Neuronal stem cell (in vitro differentiated cells): ENCODE results near the gene FAM3D.

Experiments
- DNase-seq: peaks from one replicate; pipeline ENCODE4 v3.0.0-alpha.2; 2013; ENCODE audit warnings: low spot score
- H2AFZ ChIP-seq: one replicate; pipeline ENCODE4 v1.6.1; 2013; ENCODE audit warnings: mild to moderate bottlenecking, low read length, inconsistent platforms
- H2AK5ac ChIP-seq: 2 replicates; pipeline ENCODE4 v1.6.1; 2013; ENCODE audit warnings: low read depth, mild to moderate bottlenecking, inconsistent platforms, low read length, moderate library complexity, mixed read lengths
- H2BK120ac ChIP-seq: 2 replicates; pipeline ENCODE4 v1.6.1; 2013; ENCODE audit warnings: low read depth, mild to moderate bottlenecking, inconsistent platforms, low read length, moderate library complexity, mixed read lengths
- H2BK12ac ChIP-seq: one replicate; pipeline ENCODE4 v1.6.1; 2013; ENCODE audit warnings: low read length, inconsistent platforms
- H2BK15ac ChIP-seq: 2 replicates; pipeline ENCODE4 v1.6.1; 2013; ENCODE audit warnings: mild to moderate bottlenecking, low read length, inconsistent platforms, mixed read lengths
- H2BK5ac ChIP-seq: one replicate; pipeline ENCODE4 v1.6.1; 2013; ENCODE audit warnings: inconsistent platforms, mild to moderate bottlenecking, low read length, moderate library complexity
- H3K14ac ChIP-seq: one replicate; pipeline ENCODE4 v1.6.1; 2013; ENCODE audit warnings: low read length, inconsistent platforms
- H3K18ac ChIP-seq: 2 replicates; pipeline ENCODE4 v1.6.1; 2013; ENCODE audit warnings: low read length, inconsistent platforms
- H3K23ac ChIP-seq: 2 replicates; pipeline ENCODE4 v1.6.1; 2013; ENCODE audit warnings: low read depth, mild to moderate bottlenecking, mixed read lengths, low read length, inconsistent platforms; ENCODE audit not compliant: poor library complexity
- H3K27ac ChIP-seq: replicated peaks from 3 replicates; pipeline ENCODE4 v1.5.1; 2013; ENCODE audit warnings: low read length, inconsistent platforms
- H3K27me3 ChIP-seq, 3 experiments: 2 replicates each; pipeline ENCODE4 v1.6.1; 2013; ENCODE audit warnings: low read length in 3 of 3, mild to moderate bottlenecking in 2 of 3, inconsistent platforms in 1 of 3, low read depth in 1 of 3, mixed read lengths in 1 of 3, moderate library complexity in 1 of 3; ENCODE audit not compliant: control insufficient read depth in 3 of 3, insufficient read depth in 3 of 3
- H3K36me3 ChIP-seq, 2 donors: replicated peaks in 1 of 2; 2 replicates each; pipeline ENCODE4 v1.6.1; 2013; ENCODE audit warnings: low read length in 2 of 2; ENCODE audit not compliant: control insufficient read depth in 2 of 2, insufficient read depth in 2 of 2
- H3K4ac ChIP-seq: 2 replicates; pipeline ENCODE4 v1.6.1; 2013; ENCODE audit warnings: inconsistent platforms, mild to moderate bottlenecking, low read length, moderate library complexity
- H3K4me1 ChIP-seq, 2 donors: 1 replicate in 1 of 2; 2 replicates in 1 of 2; pipeline ENCODE4 v1.6.1; 2013; ENCODE audit warnings: low read length in 2 of 2, low read depth in 1 of 2; ENCODE audit not compliant: control insufficient read depth in 2 of 2, insufficient read depth in 1 of 2
- H3K4me2 ChIP-seq: one replicate; pipeline ENCODE4 v1.6.1; 2013; ENCODE audit warnings: mild to moderate bottlenecking, low read length, inconsistent platforms; ENCODE audit not compliant: insufficient read depth, poor library complexity, severe bottlenecking
- H3K4me3 ChIP-seq, 2 donors: 2 replicates each; pipeline ENCODE4 v1.5.1; 2013; ENCODE audit warnings: low read length in 2 of 2, mild to moderate bottlenecking in 2 of 2, inconsistent platforms in 1 of 2, moderate library complexity in 1 of 2
- H3K79me1 ChIP-seq: one replicate; pipeline ENCODE4 v1.6.1; 2013; ENCODE audit warnings: low read depth, mild to moderate bottlenecking, inconsistent platforms, low read length, moderate library complexity
- H3K9ac ChIP-seq: one replicate; pipeline ENCODE4 v1.6.1; 2013; ENCODE audit warnings: mild to moderate bottlenecking, low read depth, low read length, inconsistent platforms; ENCODE audit not compliant: poor library complexity
- H3K9me3 ChIP-seq, 2 donors: replicated peaks in 1 of 2; 2 replicates each; pipeline versions ENCODE3 to v1.6.1; 2013; ENCODE audit warnings: low read length in 2 of 2, mild to moderate bottlenecking in 2 of 2, inconsistent platforms in 1 of 2, low read depth in 1 of 2, mixed read lengths in 1 of 2, moderate library complexity in 1 of 2; ENCODE audit not compliant: control insufficient read depth in 2 of 2, insufficient read depth in 1 of 2
- H4K8ac ChIP-seq: one replicate; pipeline ENCODE4 v1.6.1; 2013; ENCODE audit warnings: low read depth, mild to moderate bottlenecking, inconsistent platforms, low read length, moderate library complexity
- H4K91ac ChIP-seq: one replicate; pipeline ENCODE4 v1.6.1; 2013; ENCODE audit warnings: low read length, low read depth, mild to moderate bottlenecking, inconsistent platforms; ENCODE audit not compliant: poor library complexity
- WGBS, 2 donors: extraction: QIAGEN DNeasy Blood & Tissue Kit; methylation state at CpG; one replicate each; pipeline ENCODE4 v1.1.7; 2013; ENCODE audit warnings: missing lambda C conversion rate in 2 of 2, mixed read lengths in 1 of 2; ENCODE audit not compliant: insufficient read length in 2 of 2, insufficient replicate concordance in 1 of 2; ENCODE audit errors: extremely low coverage in 2 of 2; 5-methylcytosine and 5-hydroxymethylcytosine counted together

Gene FAM3D

DNA sequence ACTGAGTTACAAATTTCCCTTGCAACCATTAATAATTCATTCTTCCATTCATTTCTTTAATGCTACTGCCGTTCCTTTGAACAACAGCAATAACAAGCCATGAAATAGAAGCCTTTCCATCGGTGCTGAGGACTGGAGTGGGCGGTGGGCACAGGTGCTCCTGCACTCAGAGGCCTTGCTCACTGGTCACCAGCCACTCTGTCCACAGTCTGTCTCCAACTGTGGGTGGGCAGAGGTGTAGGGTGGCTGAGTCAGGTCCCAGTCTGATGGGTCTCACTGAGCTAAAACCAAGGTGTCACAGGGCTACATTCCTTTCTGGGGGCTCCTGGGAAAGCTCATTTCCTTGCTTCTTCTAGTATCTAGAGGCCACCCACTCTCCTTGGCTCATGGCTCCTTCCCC is 6.3 kb upstream of the FAM3D start:
- Histone ChIP-seq H2AFZ (no peak overlapping the region), H3K4me1 (no peaks in the 10 kb centered on the region), H3K79me1 (no peaks in the 10 kb centered on the region), H2BK12ac (no peak overlapping the region), H3K4me3 (no peak overlapping the region), H3K4ac (no peak overlapping the region), H3K4me2 (no peak overlapping the region), H2BK120ac (no peak overlapping the region), H3K9ac (no peak overlapping the region), H2BK15ac (no peak overlapping the region), H4K8ac (no peak overlapping the region), H3K9me3 (peaks cover 0 to 2% of the 10 kb centered on the region in 2 donors), H2AK5ac (no peak overlapping the region), H3K36me3 (no peaks in the 10 kb centered on the region), H3K14ac (no peak overlapping the region), H3K27ac (no peak overlapping the region), H4K91ac (no peak overlapping the region), H3K23ac (no peak overlapping the region), H3K27me3 (peaks cover 0 to 4% (median 0%) of the 10 kb centered on the region in 3 experiments), H3K18ac (no peak overlapping the region), H2BK5ac (no peak overlapping the region)
- no CpG with 5 or more reads among the region's 3 CpGs for WGBS, 2 donors
- no peak for DNase-seq

DNA sequence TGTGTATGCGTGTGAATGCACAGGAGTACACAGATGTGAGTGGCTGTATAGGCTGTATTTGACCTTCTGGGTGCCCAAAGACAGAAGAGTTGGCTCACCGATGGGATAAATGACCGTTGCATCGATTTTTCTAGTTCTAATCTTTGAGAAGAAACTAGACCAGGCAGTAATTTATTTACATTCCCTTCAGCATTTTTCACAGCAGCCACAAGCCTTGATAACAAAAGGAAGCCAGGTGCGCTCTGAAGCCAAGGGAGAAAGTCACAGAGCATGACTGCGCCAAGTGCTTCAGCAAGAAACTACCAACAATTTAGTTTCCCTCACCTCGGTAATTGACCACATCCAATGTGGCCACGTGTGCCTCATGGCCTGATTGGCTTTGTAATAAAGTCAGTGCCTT is 5.9 kb upstream of the FAM3D start:
- Histone ChIP-seq H4K91ac (no peak overlapping the region), H2BK120ac (no peak overlapping the region), H3K36me3 (no peaks in the 10 kb centered on the region), H3K4me2 (no peak overlapping the region), H3K9me3 (peaks cover 0 to 2% of the 10 kb centered on the region in 2 donors), H2BK5ac (no peak overlapping the region), H4K8ac (no peak overlapping the region), H3K79me1 (no peaks in the 10 kb centered on the region), H3K9ac (no peak overlapping the region), H2BK15ac (no peak overlapping the region), H2AFZ (no peak overlapping the region), H3K27ac (no peak overlapping the region), H3K18ac (no peak overlapping the region), H2AK5ac (no peak overlapping the region), H3K27me3 (peaks cover 0 to 4% (median 0%) of the 10 kb centered on the region in 3 experiments), H3K4me1 (peaks cover 0 to 4% of the 10 kb centered on the region in 2 donors), H3K4me3 (no peak overlapping the region), H2BK12ac (no peak overlapping the region), H3K14ac (no peak overlapping the region), H3K4ac (no peak overlapping the region), H3K23ac (no peak overlapping the region)
- WGBS, 2 donors = no CpG with 5 or more reads among the region's 8 CpGs
- DNase-seq = no peak

GRCh38 chr3:58670506-58671135 is 4.0 kb upstream of the FAM3D start:
- H3K9ac ChIP-seq = no peak overlapping the region
- H2AFZ ChIP-seq = no peak overlapping the region
- no peak overlapping the region for H3K23ac ChIP-seq
- H4K8ac ChIP-seq = no peak overlapping the region
- no peak overlapping the region for H3K14ac ChIP-seq
- no peak overlapping the region for H2AK5ac ChIP-seq
- H2BK5ac ChIP-seq = no peak overlapping the region
- H2BK120ac ChIP-seq = no peak overlapping the region
- H3K9me3 ChIP-seq = peaks cover 0 to 2% of the 10 kb centered on the region in 2 donors
- no peak overlapping the region for H2BK12ac ChIP-seq
- H3K4me1 ChIP-seq = peaks cover 0 to 5% of the 10 kb centered on the region in 2 donors
- peaks cover 0 to 4% (median 0%) of the 10 kb centered on the region in 3 experiments for H3K27me3 ChIP-seq
- H3K18ac ChIP-seq = no peak overlapping the region
- H3K4me3 ChIP-seq = no peak overlapping the region
- no peak overlapping the region for H3K4me2 ChIP-seq
- no peak for DNase-seq
- WGBS, 2 donors = no CpG with 5 or more reads among the region's 9 CpGs
- no peak overlapping the region for H3K4ac ChIP-seq
- H2BK15ac ChIP-seq = no peak overlapping the region
- H3K36me3 ChIP-seq = no peaks in the 10 kb centered on the region
- no peak overlapping the region for H4K91ac ChIP-seq
- no peaks in the 10 kb centered on the region for H3K79me1 ChIP-seq
- H3K27ac ChIP-seq = no peak overlapping the region

GRCh38 chr3:58668247-58668646 is 1.7 kb upstream of the FAM3D start:
- Histone ChIP-seq H4K91ac (no peak overlapping the region), H3K4me1 (peaks cover 0 to 5% of the 10 kb centered on the region in 2 donors), H2BK120ac (no peak overlapping the region), H2AFZ (no peak overlapping the region), H3K9ac (no peak overlapping the region), H3K4me3 (no peak overlapping the region), H2AK5ac (no peak overlapping the region), H3K4ac (no peak overlapping the region), H3K23ac (no peak overlapping the region), H3K36me3 (no peaks in the 10 kb centered on the region), H4K8ac (no peak overlapping the region), H2BK12ac (peak overlapping the region; percentile 53), H3K18ac (no peak overlapping the region), H3K9me3 (peaks cover 0 to 2% of the 10 kb centered on the region in 2 donors), H2BK5ac (no peak overlapping the region), H3K4me2 (no peak overlapping the region), H2BK15ac (no peak overlapping the region), H3K79me1 (no peaks in the 10 kb centered on the region), H3K27ac (no peak overlapping the region), H3K27me3 (peaks cover 0 to 17% (median 0%) of the 10 kb centered on the region in 3 experiments), H3K14ac (no peak overlapping the region)
- no CpG with 5 or more reads among the region's 8 CpGs for WGBS, 2 donors
- DNase-seq = no peak
